ENCODE data around the gene CHRNA1. TPM values are rescaled to one million over a fixed set of nuclear protein-coding genes. Genes with fewer than 3 reads are reported as not detected.
A peak's percentile ranks its signal among the peaks of the same experiment; 100 is the strongest.

CHRNA1 gene
- total RNA-seq, 2 experiments from 2014 or later: 0.17 to 0.19 TPM

GRCh38 chr2:174787487-174788205 lies 23.4 kb upstream of the CHRNA1 start:
- Mint-ChIP-seq H3K36me3 (ENCODE audit: low read depth) (no peaks in the 10 kb centered on the region), H3K27me3 (no peaks in the 10 kb centered on the region), H3K4me3 (no peak overlapping the region), H3K27ac (peak overlapping the region; percentile 28), H3K9me3 (no peaks in the 10 kb centered on the region), H3K4me1 (ENCODE audit: low read depth) (peaks cover 9% of the 10 kb centered on the region)
- no peak for DNase-seq
- H3K27ac ChIP-seq (ENCODE audit: low read depth in 1 of 2, low read length in 2 of 2): no peak overlapping the region
- no peak for TF ChIP-seq CTCF (IDR thresholded peaks at IDR 0.05)
- CTCF ChIA-PET: interaction anchor here (0.8 to 0.9 kb wide), 2 partner anchors 39 to 127 kb away, joined by 3 to 4 read pairs; no protein-coding TSS in a partner anchor
- H3K27me3 ChIP-seq (ENCODE audit: control insufficient read depth in 1 of 2, insufficient read depth in 2 of 2, low read length in 2 of 2): no peaks in the 10 kb centered on the region
- POLR2A ChIA-PET: interaction anchor here (0.6 to 1.6 kb wide), 2 partner anchors 8 to 186 kb away, joined by 3 to 4 read pairs; no protein-coding TSS in a partner anchor
- intact Hi-C loops (cut with DNase I, micrococcal nuclease): loop anchor here in 1 of 2 experiments (1.0 kb wide), 1 partner anchor 31 kb away; no protein-coding TSS in a partner anchor
- peaks cover 14% of the 10 kb centered on the region for H3K4me1 ChIP-seq (ENCODE audit: insufficient read depth, low read length)
- no peaks in the 10 kb centered on the region for H3K36me3 ChIP-seq (ENCODE audit: insufficient read depth, low read length)
- H3K4me3 ChIP-seq (ENCODE audit: low read length): no peak overlapping the region
- no peak for ATAC-seq (ENCODE audit: poor library complexity)
- no peaks in the 10 kb centered on the region for H3K9me3 ChIP-seq (ENCODE audit: control insufficient read depth in 1 of 2, insufficient read depth in 1 of 2, low read length in 2 of 2)

GRCh38 chr2:174786066-174786725 lies 21.9 kb upstream of the CHRNA1 start:
- Mint-ChIP-seq H3K27me3 (no peaks in the 10 kb centered on the region), H3K27ac (no peak overlapping the region), H3K9me3 (no peaks in the 10 kb centered on the region), H3K4me1 (ENCODE audit: low read depth) (peaks cover 9% of the 10 kb centered on the region), H3K36me3 (ENCODE audit: low read depth) (no peaks in the 10 kb centered on the region), H3K4me3 (no peak overlapping the region)
- no peaks in the 10 kb centered on the region for H3K36me3 ChIP-seq (ENCODE audit: insufficient read depth, low read length)
- CTCF ChIA-PET: interaction anchor here (0.9 to 1.7 kb wide), 2 partner anchors 37 to 129 kb away, joined by 3 to 5 read pairs; no protein-coding TSS in a partner anchor
- H3K4me3 ChIP-seq (ENCODE audit: low read length): no peak overlapping the region
- H3K27me3 ChIP-seq (ENCODE audit: control insufficient read depth in 1 of 2, insufficient read depth in 2 of 2, low read length in 2 of 2): no peaks in the 10 kb centered on the region
- peaks cover 14% of the 10 kb centered on the region for H3K4me1 ChIP-seq (ENCODE audit: insufficient read depth, low read length)
- H3K9me3 ChIP-seq (ENCODE audit: control insufficient read depth in 1 of 2, insufficient read depth in 1 of 2, low read length in 2 of 2): no peaks in the 10 kb centered on the region
- TF ChIP-seq CTCF (IDR thresholded peaks at IDR 0.05): no peak
- no peak overlapping the region for H3K27ac ChIP-seq (ENCODE audit: low read depth in 1 of 2, low read length in 2 of 2)
- DNase-seq: no peak
- intact Hi-C loops (cut with DNase I, micrococcal nuclease): no loop called here
- POLR2A ChIA-PET: no interaction called here
- ATAC-seq (ENCODE audit: poor library complexity): no peak

- TF ChIP-seq CTCF (IDR thresholded peaks at IDR 0.05): no peak
- intact Hi-C loops (cut with DNase I, micrococcal nuclease): no loop called here
These were observed 21.2 kb upstream of the CHRNA1 start for GRCh38 chr2:174785481-174785880.

More at GRCh38 chr2:174785481-174785880, 21.2 kb upstream of the CHRNA1 start:
- no peak overlapping the region for H3K4me3 Mint-ChIP-seq
- H3K27ac ChIP-seq (ENCODE audit: low read depth in 1 of 2, low read length in 2 of 2): no peak overlapping the region
- DNase-seq (no peak), ATAC-seq (ENCODE audit: poor library complexity) (no peak)
- H3K36me3 Mint-ChIP-seq (ENCODE audit: low read depth): no peaks in the 10 kb centered on the region
- peaks cover 14% of the 10 kb centered on the region for H3K4me1 Mint-ChIP-seq (ENCODE audit: low read depth)
- no peaks in the 10 kb centered on the region for H3K36me3 ChIP-seq (ENCODE audit: insufficient read depth, low read length)
- CTCF ChIA-PET: interaction anchor here (0.6 to 1.7 kb wide), 2 partner anchors 36 to 92 kb away, joined by 3 to 5 read pairs; no protein-coding TSS in a partner anchor
- H3K27ac Mint-ChIP-seq: no peak overlapping the region
- H3K4me3 ChIP-seq (ENCODE audit: low read length): no peak overlapping the region
- H3K9me3 Mint-ChIP-seq: no peaks in the 10 kb centered on the region
- H3K4me1 ChIP-seq (ENCODE audit: insufficient read depth, low read length): peaks cover 15% of the 10 kb centered on the region
- H3K9me3 ChIP-seq (ENCODE audit: control insufficient read depth in 1 of 2, insufficient read depth in 1 of 2, low read length in 2 of 2): no peaks in the 10 kb centered on the region
- H3K27me3 ChIP-seq (ENCODE audit: control insufficient read depth in 1 of 2, insufficient read depth in 2 of 2, low read length in 2 of 2): no peaks in the 10 kb centered on the region
- POLR2A ChIA-PET: no interaction called here
- H3K27me3 Mint-ChIP-seq: no peaks in the 10 kb centered on the region

Measured in CD4-positive, alpha-beta T cell (primary cell).